PC-3 (cell line): ENCODE results near the gene CBY3. TPM values are rescaled to one million over a fixed set of nuclear protein-coding genes. Genes with fewer than 3 reads are reported as not detected.
A peak's percentile ranks its signal among the peaks of the same experiment; 100 is the strongest.
"Not testable (repeated sequence)": the region's sequence is repeated elsewhere in the genome, so short reads cannot be mapped to it uniquely, and the experiment has no call there.

Experiments used
- ATAC-seq: fragments of 200-7000 bp; cut with Tn5 transposase; 2 replicates; pipeline ENCODE4 v1.9.1; 2020; ENCODE audit warnings: mild to moderate bottlenecking, moderate library complexity
- BruUV-seq: library from RNA; stranded (reverse); fragments of 400-500 nt; replicated peaks from 2 replicates; lab custom pipeline; 2021; lab: Mats Ljungman, UMichigan
- CTCF ChIA-PET: fragments of 300-600 bp; sonication (Branson Sonifier 250); formaldehyde crosslinking; loops from one replicate; lab custom pipeline; 2022; ENCODE audit warnings: antibody characterized with exemption; lab: Charles Lee
- POLR2A ChIA-PET: fragments of 300-600 bp; sonication (Branson Sonifier 250); formaldehyde crosslinking; loops from one replicate; lab custom pipeline; 2022; ENCODE audit warnings: antibody characterized with exemption; ENCODE audit not compliant: unreplicated experiment; lab: Charles Lee
- DNase-seq: peaks from one replicate; pipeline ENCODE4 v3.0.0-alpha.2; 2015
- H2AFZ ChIP-seq: fragments of 300-600 bp; sonication (generic); 2 replicates; pipeline ENCODE4 v1.6.0; 2016; ENCODE audit warnings: antibody characterized with exemption, low read length
- H3F3A ChIP-seq: fragments of 300-600 bp; sonication (generic); one replicate; pipeline ENCODE4 v1.6.0; 2017; ENCODE audit warnings: antibody characterized with exemption, low read length, control low read depth, mild to moderate bottlenecking; ENCODE audit not compliant: unreplicated experiment
- H3K27ac ChIP-seq: fragments of 300-600 bp; sonication (generic); 2 replicates; pipeline ENCODE4 v1.5.1; 2016; ENCODE audit warnings: mild to moderate bottlenecking, low read length
- H3K27me3 ChIP-seq: fragments of 300-600 bp; sonication (generic); 2 replicates; pipeline ENCODE4 v1.6.1; 2016; ENCODE audit warnings: low read length, mixed read lengths
- H3K36me3 ChIP-seq: fragments of 300-600 bp; sonication (generic); 2 replicates; pipeline ENCODE4 v1.6.1; 2016; ENCODE audit warnings: low read depth, mixed run types, low read length, mixed read lengths
- H3K4me1 ChIP-seq: fragments of 300-600 bp; sonication (generic); 2 replicates; pipeline ENCODE4 v1.5.1; 2016; ENCODE audit warnings: low read length; ENCODE audit not compliant: insufficient read depth
- H3K4me2 ChIP-seq: fragments of 300-600 bp; sonication (generic); 2 replicates; pipeline ENCODE4 v1.6.0; 2016; ENCODE audit warnings: low read length
- H3K4me3 ChIP-seq: fragments of 300-600 bp; sonication (generic); 2 replicates; pipeline ENCODE4 v1.5.1; 2016; ENCODE audit warnings: mild to moderate bottlenecking, low read length, mixed read lengths
- H3K79me2 ChIP-seq: fragments of 300-600 bp; sonication (generic); 2 replicates; pipeline ENCODE4 v1.6.1; 2017; ENCODE audit warnings: low read length, mixed read lengths
- H3K9ac ChIP-seq: fragments of 300-600 bp; sonication (generic); 2 replicates; pipeline ENCODE4 v1.6.0; 2016; ENCODE audit warnings: mild to moderate bottlenecking, low read length
- H3K9me2 ChIP-seq: fragments of 300-600 bp; sonication (generic); replicated peaks from 2 replicates; pipeline ENCODE4 v1.6.1; 2016; ENCODE audit warnings: mixed run types, low read length, mixed read lengths
- H3K9me3 ChIP-seq: fragments of 300-600 bp; sonication (generic); 2 replicates; pipeline ENCODE4 v1.6.1; 2016; ENCODE audit warnings: low read length, mixed read lengths
- H4K20me1 ChIP-seq: fragments of 300-600 bp; sonication (generic); 2 replicates; pipeline ENCODE4 v1.6.1; 2016; ENCODE audit warnings: low read length, mixed read lengths
- CTCF ChIP-seq: fragments of 300-600 bp; sonication (generic); conservative IDR thresholded peaks from 2 replicates; pipeline ENCODE4 v1.5.1; 2017; ENCODE audit warnings: antibody characterized with exemption, low read depth, mild to moderate bottlenecking, low read length
- EZH2 ChIP-seq: fragments of 300-600 bp; sonication (generic); IDR thresholded peaks from one replicate; pipeline ENCODE4 v1.6.1; 2017; ENCODE audit warnings: antibody characterized with exemption, mild to moderate bottlenecking, low read length; ENCODE audit not compliant: unreplicated experiment
- EZH2phosphoT487 ChIP-seq: fragments of 300-600 bp; sonication (generic); IDR thresholded peaks from 2 replicates; pipeline ENCODE4 v1.6.1; 2018; ENCODE audit warnings: mild to moderate bottlenecking, antibody characterized with exemption, low read length, borderline replicate concordance
- intact Hi-C: fragments of 100-400 bp; cut with micrococcal nuclease; formaldehyde crosslinking; loops from 2 replicates; pipeline ENCODE4 v1.9.0; 2023
- total RNA-seq: library from RNA; depleted of rRNA; stranded (reverse); fragments of >200 nt; gene quantifications from 2 replicates; pipeline ENCODE4 v1.2.3, GENCODE V29; 2014

CBY3 gene
- total RNA-seq, 1 experiment from 2014 or later, result 1.4 TPM

- no peaks in the 10 kb centered on the region for H3K36me3 ChIP-seq
- H2AFZ ChIP-seq, result peak overlapping the region; percentile 91
Observed at GRCh38 chr5:179678223-179679013, 2.4 kb downstream of the CBY3 start.

DNA sequence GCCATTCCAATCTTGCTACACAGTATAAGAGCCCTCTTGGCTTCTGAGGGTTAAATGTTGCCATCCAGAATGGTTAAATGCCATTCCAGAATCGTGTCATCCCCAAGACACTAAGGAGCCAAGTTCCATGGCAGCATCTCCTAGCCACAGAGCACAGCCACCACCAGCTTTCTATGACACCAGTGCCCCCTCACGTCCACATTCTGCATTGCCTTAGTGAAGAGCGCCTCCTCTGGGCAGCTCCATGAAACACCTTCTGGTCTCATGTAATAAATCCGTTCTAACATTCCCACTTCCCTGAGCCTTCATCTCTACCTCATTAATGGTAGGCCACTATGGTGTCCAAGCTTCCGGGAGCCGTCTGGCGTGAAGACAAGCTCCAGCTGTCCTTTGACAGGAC lies 12.4 kb downstream of the CBY3 start:
- BruUV-seq, result no TSS peak
- H3K4me3 ChIP-seq, result no peak overlapping the region
- H3K9me3 ChIP-seq, result no peaks in the 10 kb centered on the region
- no peaks in the 10 kb centered on the region for H4K20me1 ChIP-seq
- H3K36me3 ChIP-seq, result no peaks in the 10 kb centered on the region
- no peaks in the 10 kb centered on the region for H3K27me3 ChIP-seq
- DNase-seq, result peak; percentile 5
- H3K27ac ChIP-seq, result no peak overlapping the region
- TF ChIP-seq EZH2 (no peak), EZH2phosphoT487 (no peak), CTCF (peak; percentile 60)
- H2AFZ ChIP-seq, result no peak overlapping the region
- intact Hi-C loops, result no loop called here
- no peak overlapping the region for H3K4me2 ChIP-seq
- H3F3A ChIP-seq, result no peaks in the 10 kb centered on the region
- ChIA-PET CTCF (no interaction called here), POLR2A (no interaction called here)
- no peaks in the 10 kb centered on the region for H3K9me2 ChIP-seq
- no peaks in the 10 kb centered on the region for H3K4me1 ChIP-seq
- ATAC-seq, result no peak
- no peaks in the 10 kb centered on the region for H3K79me2 ChIP-seq
- H3K9ac ChIP-seq, result no peak overlapping the region

More at GRCh38 chr5:179678223-179679013, 2.4 kb downstream of the CBY3 start:
- H3K4me2 ChIP-seq, result peak overlapping the region; percentile 99
- ATAC-seq (peak; percentile 90), DNase-seq (peak; percentile 91)
- no peaks in the 10 kb centered on the region for H4K20me1 ChIP-seq
- H3K27me3 ChIP-seq, result no peaks in the 10 kb centered on the region
- ChIA-PET POLR2A (interaction anchor here (0.6 kb wide), 1 partner anchor 55 kb away, joined by 4 read pairs; the partner anchor contains the start of gene HNRNPH1), CTCF (no interaction called here)
- peak overlapping the region; percentile 57 for H3K27ac ChIP-seq
- peaks cover 14% of the 10 kb centered on the region for H3K4me1 ChIP-seq
- no peaks in the 10 kb centered on the region for H3K9me3 ChIP-seq
- H3K4me3 ChIP-seq, result peak overlapping the region; percentile 95
- TF ChIP-seq CTCF (no peak), EZH2phosphoT487 (no peak), EZH2 (no peak)
- peak overlapping the region; percentile 96 for H3K9ac ChIP-seq
- no peaks in the 10 kb centered on the region for H3F3A ChIP-seq
- TSS peak; percentile 84 for BruUV-seq
- no peaks in the 10 kb centered on the region for H3K9me2 ChIP-seq
- intact Hi-C loops, result no loop called here
- H3K79me2 ChIP-seq, result peaks cover 19% of the 10 kb centered on the region

DNA sequence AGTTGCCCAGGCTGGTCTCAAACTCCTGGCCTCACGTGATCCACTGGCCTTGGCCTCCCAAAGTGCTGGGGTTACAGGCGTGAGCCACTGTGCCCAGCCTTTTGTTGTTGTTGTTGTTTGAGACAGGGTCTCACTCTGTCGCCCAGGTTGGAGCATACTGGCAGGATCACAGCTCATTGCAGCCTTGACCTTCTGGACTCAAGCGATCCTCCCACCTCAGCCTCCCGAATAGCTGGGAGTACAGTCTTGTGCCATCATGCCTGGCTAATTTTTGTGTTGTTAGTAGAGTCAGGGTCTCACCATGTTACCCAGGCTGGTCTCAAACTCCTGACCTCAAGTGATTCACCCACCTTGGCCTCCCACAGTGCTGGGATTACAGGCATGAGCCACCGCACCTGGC lies 19.2 kb downstream of the CBY3 start:
- DNase-seq, CTCF ChIA-PET, H3K4me1 ChIP-seq, H3F3A ChIP-seq, H3K27me3 ChIP-seq, H3K4me2 ChIP-seq, H3K9me3 ChIP-seq, BruUV-seq, H3K9me2 ChIP-seq, H3K79me2 ChIP-seq, H3K4me3 ChIP-seq, H2AFZ ChIP-seq, ATAC-seq, H4K20me1 ChIP-seq, H3K36me3 ChIP-seq, POLR2A ChIA-PET, intact Hi-C loops, H3K27ac ChIP-seq, H3K9ac ChIP-seq: not testable (repeated sequence)

DNA sequence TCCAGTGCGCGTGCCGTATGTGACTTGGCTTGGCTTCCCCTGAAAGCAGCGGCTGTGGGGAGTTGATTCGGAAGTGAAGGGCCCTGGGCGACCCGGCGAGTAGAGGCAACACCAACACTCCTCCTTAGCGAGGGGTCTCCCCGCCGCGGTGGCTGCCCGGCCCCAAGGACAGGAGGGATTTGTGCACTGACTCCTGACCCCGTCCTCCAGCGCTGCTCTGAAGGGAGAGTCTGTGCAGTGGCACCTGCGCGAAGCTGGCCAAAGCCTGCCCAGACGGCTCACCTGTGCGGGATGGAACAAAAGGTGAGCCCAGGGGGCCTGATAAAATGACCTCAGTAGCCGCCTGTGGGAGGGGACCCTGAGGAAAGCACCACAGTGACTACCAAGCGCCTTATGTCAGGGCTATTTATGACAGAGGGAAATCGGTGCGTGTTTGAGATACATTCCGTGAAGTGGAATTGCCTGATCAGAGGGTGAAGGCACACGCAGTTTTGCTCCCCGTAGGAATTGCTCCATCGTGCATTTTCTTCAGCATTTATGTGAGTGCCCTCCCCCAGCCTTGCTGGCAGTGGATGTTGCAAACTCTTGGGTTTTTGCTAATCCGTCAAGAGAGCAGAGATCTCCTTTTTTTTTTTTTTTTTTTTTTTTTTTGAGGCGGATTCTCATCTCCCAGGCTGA lies 22.5 kb downstream of the CBY3 start:
- POLR2A ChIA-PET, H3K9me2 ChIP-seq, intact Hi-C loops, H3K27ac ChIP-seq, H3K36me3 ChIP-seq, CTCF ChIA-PET, H3K27me3 ChIP-seq, H3K79me2 ChIP-seq, H4K20me1 ChIP-seq, H3K4me1 ChIP-seq, H3F3A ChIP-seq, H3K9me3 ChIP-seq: not testable (repeated sequence)
- Histone ChIP-seq H2AFZ (peak overlapping the region; percentile 85), H3K9ac (peak overlapping the region; percentile 45; the same call in 1 of the 2 replicates), H3K4me2 (peak overlapping the region; percentile 87), H3K4me3 (peak overlapping the region; percentile 72)
- BruUV-seq, result TSS peak; percentile 92
- DNase-seq (peak; percentile 9), ATAC-seq (peak; percentile 58)
